HPDE6-E6E7 (cell line): ENCODE measurements around the gene GARIN5A.

ENCODE experiments used
- DNase-seq: peaks from one replicate; pipeline ENCODE4 v3.0.0; 2011; ENCODE audit warnings: missing footprints; ENCODE audit errors: extremely low spot score

GARIN5A gene

GRCh38 chr19:50417111-50418081 lies 59.3 kb downstream of the GARIN5A start:
- DNase-seq = no peak
